GM19025 (cell line): ENCODE results near the gene N4BP2.
A peak's percentile ranks its signal among the peaks of the same experiment; 100 is the strongest.

Experiments
- ATAC-seq: cut with Tn5 transposase; IDR thresholded peaks from one replicate; pipeline ENCODE4 v1.9.1; 2021; ENCODE audit warnings: mild to moderate bottlenecking, low read depth, moderate library complexity; ENCODE audit not compliant: unreplicated experiment

Gene N4BP2

GRCh38 chr4:40149960-40150385 lies 93.3 kb downstream of the N4BP2 start:
- no peak for ATAC-seq

DNA sequence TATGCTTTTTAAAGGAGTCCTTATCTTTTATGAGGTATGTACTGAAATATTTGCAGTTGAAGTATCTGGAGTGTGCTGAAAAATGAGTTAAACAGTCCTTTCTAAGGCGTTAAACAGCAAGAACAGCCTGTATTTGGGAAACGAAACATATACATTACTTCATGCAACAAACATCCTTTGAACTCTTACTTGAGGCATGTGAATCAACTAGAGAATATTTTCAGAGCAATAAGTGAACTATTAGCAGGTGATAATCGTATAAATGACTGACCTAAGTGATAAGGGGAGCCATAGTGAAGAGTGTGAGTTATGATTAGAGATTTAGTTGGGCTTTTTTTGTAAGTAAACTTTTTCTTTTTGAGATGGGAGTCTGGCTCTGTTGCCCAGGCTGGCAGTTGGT lies 94.3 kb downstream of the N4BP2 start:
- ATAC-seq: no peak

- ATAC-seq: no peak
Measured at GRCh38 chr4:40152637-40153036, 96.0 kb downstream of the N4BP2 start.

GRCh38 chr4:40157436-40157835 lies 100.8 kb downstream of the N4BP2 start:
- no peak for ATAC-seq

- no peak for ATAC-seq
Measured at GRCh38 chr4:40160258-40160657, 103.6 kb downstream of the N4BP2 start.

- ATAC-seq: no peak
Measured at GRCh38 chr4:40164459-40164858, 107.8 kb downstream of the N4BP2 start.

GRCh38 chr4:40165916-40166315 lies 109.3 kb downstream of the N4BP2 start:
- ATAC-seq: no peak

- ATAC-seq: no peak
Measured at GRCh38 chr4:40168070-40168469, 111.4 kb downstream of the N4BP2 start.

- ATAC-seq: peak; percentile 70
Measured at GRCh38 chr4:40170588-40170987, 113.9 kb downstream of the N4BP2 start.

DNA sequence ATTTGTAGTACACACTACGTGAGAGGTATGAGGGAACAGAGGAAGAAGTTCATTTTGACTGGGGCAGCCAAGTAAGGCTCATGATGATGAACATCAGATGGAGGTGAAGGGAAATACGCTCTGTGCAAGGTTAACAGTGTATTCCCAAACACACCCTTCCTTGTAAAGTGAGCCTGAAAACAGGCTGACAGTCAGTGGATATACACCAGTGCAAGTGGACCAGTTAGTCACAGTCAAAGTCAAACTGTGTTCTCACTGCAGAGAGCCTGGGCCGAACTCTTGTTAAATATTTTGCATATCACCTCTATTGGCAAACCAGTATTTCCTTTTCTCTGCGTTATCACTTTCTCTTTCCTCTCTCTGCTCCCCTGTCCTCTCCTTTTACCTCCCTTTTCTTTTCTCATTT lies 116.8 kb downstream of the N4BP2 start:
- ATAC-seq: peak; percentile 48

GRCh38 chr4:40176602-40177001 lies 120.0 kb downstream of the N4BP2 start:
- ATAC-seq: no peak

- ATAC-seq: no peak
Measured at GRCh38 chr4:40177591-40177990, 120.9 kb downstream of the N4BP2 start.

DNA sequence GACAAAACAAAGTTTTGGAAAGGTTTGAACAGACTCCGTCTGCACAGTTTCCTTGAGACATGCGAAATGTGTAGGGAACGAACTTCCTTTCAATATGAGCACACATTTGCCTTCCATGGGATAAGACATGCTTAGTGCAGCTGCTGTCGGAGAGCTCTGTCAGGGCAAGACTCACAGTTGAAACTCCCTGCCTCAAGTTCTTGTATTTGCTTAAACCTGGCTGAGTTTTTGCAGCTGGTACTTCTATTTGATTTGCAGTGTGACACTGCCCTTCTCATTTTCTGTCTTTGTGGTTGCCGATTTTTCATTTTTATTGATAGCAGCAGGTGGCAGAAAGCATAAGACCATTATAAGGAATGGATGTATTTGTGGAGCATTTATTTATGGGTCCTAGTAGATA lies 122.0 kb downstream of the N4BP2 start:
- ATAC-seq: no peak

DNA sequence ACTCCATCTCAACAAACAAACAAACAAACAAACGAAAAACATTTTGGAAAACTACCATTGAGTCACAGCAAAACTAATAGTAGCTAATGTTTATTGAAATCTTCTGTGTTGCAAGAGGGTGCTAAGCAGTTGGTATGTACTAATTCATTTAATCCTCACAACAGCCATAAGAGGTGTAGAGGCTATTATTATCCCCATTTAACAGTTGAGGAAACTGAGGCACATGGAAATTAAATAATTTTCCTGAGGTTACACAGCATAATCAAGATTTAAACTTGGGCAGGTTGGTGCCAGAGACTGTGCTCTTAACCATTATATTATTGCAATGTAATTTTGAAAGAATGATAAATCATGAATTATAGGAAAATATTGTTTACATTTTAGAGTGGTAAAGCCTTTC lies 122.7 kb downstream of the N4BP2 start:
- no peak for ATAC-seq

DNA sequence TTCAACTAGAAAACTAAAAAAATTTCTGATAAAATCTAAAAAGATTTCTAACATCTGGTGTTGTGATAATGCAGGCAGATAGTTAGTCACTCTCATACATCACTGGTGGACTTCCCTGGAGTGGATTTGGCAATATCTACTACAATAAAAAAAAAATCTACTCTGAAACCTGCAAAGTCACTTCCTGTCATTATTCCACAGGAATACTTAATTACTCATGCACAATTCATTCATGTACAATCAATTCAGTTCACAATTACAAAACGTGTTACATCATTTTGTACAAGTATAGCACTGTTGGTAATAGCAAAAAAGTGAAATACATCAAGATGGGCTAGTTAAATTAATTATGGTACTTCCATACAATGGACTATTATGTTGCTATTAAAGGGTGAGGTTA lies 123.7 kb downstream of the N4BP2 start:
- ATAC-seq: no peak

GRCh38 chr4:40182001-40182400 lies 125.4 kb downstream of the N4BP2 start:
- no peak for ATAC-seq

DNA sequence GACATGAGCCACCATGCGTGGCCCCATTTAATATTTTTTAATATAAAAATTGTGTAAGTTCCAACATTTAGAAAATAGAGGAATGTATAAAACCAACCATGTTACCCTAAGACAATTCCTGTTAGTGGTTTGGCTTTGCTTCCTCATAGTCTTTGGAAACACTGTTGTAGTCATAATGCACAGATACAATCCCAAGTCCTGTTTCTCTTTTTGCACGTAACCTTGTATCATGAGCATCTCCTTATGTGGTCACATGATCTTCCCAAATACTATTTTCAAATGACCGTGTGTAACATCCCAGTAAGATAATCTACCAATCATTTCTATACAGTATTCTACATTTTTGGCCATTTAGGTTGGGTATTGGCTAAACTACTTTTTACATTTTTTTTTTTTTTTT lies 126.3 kb downstream of the N4BP2 start:
- ATAC-seq: no peak

DNA sequence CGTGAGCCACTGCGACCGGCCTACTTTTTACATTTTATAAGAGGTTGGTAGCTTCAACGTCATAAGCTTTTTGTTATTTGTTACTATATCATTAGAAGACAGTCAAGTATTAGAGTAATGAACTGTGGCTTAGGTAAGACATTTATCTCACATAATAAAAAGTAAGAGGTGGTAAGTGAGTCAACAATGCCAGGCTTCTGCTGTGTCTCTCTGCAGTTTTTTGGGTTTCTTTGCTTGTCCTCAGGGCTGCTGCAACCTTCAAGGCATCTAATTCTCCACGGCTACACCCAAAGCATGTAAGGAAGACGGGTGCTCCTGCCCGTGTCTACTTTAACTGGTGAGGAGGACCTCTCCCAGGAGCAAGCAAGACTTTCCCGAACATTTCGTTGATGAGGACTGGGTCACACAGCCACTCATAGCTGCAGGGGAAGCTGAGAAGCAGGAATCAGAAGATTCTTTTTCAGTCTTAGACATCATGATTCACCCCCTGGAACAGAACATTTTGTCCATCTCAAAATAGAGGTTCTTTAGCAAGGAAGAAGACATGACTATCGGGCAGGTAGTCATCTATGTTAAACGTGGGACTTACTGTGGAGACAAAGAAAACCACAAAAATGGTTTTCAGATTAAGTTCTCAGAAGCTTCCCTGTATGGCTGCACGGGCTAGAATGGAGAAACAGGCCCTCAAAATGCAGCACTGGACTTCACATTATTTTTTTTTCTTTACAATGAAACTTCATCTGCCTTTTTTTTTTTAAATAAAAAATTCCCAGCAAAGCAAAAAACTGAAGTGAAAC lies 127.2 kb downstream of the N4BP2 start:
- ATAC-seq: no peak

DNA sequence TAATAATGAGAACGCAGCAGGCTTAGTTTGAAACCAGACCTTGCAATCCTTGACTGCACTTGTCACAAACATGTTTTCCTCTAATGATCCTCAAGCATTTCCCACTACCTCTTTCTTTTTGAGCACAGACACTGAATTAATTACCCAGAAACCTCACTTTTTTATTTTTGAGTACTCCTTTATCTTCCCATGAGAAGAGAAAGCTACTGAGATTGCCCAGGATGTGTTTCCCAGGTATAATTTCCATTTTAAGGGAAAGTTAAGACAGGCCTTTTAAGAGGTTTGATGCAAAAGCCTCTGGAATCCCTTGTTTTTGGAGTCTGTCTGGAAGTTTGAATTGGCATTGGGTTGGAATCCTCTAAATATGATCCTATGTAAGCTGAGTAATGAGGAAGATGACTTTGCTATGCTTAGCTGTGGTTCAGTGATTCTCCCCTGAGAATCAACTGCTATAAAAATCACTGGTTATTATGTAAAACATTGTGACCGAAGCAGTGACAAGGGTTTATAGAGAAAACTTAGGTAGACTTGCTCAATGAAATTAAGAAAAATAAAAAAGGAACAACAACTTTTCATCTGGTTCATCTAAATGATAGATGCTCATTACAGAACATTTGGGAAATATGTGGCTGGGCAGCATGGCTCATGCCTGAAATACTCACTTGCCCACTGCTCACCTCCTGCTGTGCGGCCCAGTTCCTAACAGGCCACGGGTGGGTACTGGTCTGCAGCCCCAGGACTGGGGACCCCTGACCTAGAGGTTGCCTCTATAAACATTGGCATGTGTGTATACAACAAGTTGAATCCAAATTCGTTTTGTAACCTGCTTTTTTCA lies 129.4 kb downstream of the N4BP2 start:
- no peak for ATAC-seq

DNA sequence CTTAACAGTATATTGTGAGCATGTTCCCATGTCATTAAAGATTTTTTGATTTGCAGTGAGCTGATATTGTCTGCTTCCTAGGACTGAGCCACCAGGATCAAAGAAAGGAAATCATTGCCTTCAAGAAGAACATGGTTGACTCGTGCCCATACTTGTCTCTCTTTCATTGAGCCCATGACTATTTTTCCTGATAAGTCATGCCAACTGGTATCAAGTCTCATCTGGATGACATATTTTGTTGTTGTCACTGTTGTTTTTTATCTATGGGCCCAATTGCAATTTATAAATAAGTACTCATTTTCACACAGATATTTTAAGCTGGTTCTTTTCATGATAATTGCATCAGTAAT lies 130.0 kb downstream of the N4BP2 start:
- ATAC-seq: no peak

GRCh38 chr4:40187386-40187906 lies 130.8 kb downstream of the N4BP2 start:
- no peak for ATAC-seq

DNA sequence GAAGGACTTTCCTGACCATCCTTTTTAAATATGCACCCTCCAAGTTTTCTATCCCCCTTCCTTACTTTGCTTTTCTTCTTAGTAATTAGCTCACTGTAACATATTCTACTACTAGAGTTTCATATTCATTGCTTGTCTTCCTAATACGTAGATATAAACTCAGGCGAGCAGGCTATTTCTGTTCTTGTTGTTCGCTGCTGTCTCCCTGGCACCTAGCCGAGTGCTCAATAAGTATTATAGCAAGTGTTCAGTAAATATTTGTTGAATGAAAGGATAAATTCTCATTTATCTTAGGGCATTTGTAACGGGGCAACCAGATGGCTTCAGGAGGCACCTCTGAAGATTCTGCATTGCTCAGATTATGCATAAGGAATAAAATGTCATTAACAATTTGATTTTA lies 133.4 kb downstream of the N4BP2 start:
- ATAC-seq: no peak
